IMR-90 (cell line): Measurements from ENCODE around the gene NDOR1.

Source experiments
- MXI1 ChIP-seq: IDR thresholded peaks from 2 replicates; pipeline ENCODE4 v1.6.1; 2012; ENCODE audit warnings: low read depth, mild to moderate bottlenecking, low read length, moderate library complexity, borderline replicate concordance
- TF ChIP-seq, protein P1 (sequence below): conservative IDR thresholded peaks from 2 replicates; pipeline ENCODE4 v1.5.1; 2012; ENCODE audit warnings: mild to moderate bottlenecking, low read depth, low read length, improper control_type of control experiment

DNA sequence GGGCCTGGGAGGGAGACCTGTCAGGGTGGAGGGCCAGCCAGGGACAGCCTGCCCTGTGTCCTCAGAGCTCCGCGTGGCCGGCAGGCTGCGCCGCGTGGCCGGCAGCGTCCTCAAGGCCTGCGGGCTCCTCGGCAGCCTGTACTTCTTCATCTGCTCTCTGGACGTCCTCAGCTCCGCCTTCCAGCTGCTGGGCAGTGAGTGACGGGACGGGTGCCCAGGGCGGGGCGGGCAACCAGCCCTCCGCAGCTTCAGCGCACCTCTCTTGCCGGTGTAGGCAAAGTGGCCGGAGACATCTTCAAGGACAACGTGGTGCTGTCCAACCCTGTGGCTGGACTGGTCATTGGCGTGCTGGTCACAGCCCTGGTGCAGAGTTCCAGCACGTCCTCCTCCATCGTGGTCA, 27.0 kb downstream of the NDOR1 start:
- TF ChIP-seq, protein P1, sequence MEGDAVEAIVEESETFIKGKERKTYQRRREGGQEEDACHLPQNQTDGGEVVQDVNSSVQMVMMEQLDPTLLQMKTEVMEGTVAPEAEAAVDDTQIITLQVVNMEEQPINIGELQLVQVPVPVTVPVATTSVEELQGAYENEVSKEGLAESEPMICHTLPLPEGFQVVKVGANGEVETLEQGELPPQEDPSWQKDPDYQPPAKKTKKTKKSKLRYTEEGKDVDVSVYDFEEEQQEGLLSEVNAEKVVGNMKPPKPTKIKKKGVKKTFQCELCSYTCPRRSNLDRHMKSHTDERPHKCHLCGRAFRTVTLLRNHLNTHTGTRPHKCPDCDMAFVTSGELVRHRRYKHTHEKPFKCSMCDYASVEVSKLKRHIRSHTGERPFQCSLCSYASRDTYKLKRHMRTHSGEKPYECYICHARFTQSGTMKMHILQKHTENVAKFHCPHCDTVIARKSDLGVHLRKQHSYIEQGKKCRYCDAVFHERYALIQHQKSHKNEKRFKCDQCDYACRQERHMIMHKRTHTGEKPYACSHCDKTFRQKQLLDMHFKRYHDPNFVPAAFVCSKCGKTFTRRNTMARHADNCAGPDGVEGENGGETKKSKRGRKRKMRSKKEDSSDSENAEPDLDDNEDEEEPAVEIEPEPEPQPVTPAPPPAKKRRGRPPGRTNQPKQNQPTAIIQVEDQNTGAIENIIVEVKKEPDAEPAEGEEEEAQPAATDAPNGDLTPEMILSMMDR, result no peak
- no peak for TF ChIP-seq MXI1
